Measurements from ENCODE around the gene ZSCAN9. TPM values are rescaled to one million over a fixed set of nuclear protein-coding genes. Genes with fewer than 3 reads are reported as not detected.

Gene ZSCAN9
- total and polyA plus RNA-seq, 9 of the 15 experiments (the other 6 are each of a cell fraction or from before 2014, with no cell fraction given): 18.8 to 48.9 (median 28.7) TPM

DNA sequence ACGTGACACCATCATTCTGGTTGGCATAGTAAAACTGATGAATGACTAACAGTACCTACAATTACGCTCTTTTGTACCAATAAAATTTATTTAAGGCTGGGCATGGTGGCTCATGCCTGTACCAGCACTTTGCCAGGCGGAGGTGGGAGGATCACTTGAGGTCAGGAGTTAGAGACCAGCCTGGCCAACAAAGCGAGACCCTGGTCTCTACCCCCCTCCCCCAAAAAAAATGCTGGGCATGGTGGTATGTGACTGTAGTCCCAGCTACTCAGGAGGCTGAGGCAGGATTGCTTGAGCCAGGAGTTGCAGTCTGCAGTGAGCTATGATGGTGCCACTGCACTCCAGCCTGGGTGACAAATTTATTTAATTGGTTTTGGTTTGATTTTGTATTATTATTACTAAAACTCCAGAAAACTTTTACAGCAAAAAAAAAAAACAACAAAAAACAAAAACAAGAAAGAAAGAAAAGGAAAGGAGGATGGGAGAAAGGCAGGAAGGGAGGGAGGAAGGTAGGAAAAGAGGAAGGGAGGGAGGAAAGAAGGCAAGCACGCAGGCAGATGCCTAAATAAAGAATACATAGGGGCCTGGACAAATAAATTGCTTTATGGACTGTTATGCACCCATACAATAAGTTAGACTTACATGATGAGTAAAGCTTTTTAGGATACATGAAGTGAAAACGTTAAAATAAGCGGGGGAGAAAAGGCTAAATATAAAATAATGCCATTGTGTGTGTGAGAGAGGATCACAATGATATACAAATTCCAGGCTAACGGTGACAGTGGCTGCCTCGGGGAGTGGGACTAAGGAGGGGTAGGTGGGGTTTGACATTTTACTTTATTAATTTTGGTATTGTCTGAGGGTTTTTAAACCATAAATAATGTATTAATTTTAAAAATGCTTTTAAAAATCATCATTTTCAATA, 682 bp upstream of the ZSCAN9 start:
- CTCF ChIA-PET (ENCODE audit: low intra/inter-chr PET ratio): interaction anchor here (0.7 kb wide), 2 partner anchors 79 to 132 kb away, joined by 3 read pairs; no protein-coding TSS in a partner anchor
- in situ Hi-C loops (cut with MboI): no loop called here
- intact Hi-C loops (cut with micrococcal nuclease): loop anchor here (1.0 to 10.0 kb wide), 5 partner anchors 28 to 390 kb away; partner anchors contain the start of genes PGBD1, ZKSCAN4, ZKSCAN8 and ZSCAN31
- peak overlapping the region; percentile 79 for H3K4me3 ChIP-seq
- peaks cover 35% of the 10 kb centered on the region for H3K79me2 ChIP-seq (ENCODE audit: control insufficient read depth, insufficient read depth, low read length)
- no peaks in the 10 kb centered on the region for H3K27me3 ChIP-seq (ENCODE audit: control insufficient read depth in 2 of 2, insufficient read depth in 2 of 2, low read length in 2 of 2)
- no peak for FAIRE-seq
- 41% methylated on average over 9 of the region's 9 CpGs for WGBS (ENCODE audit: insufficient coverage, low coverage, missing lambda C conversion rate)
- no peak for DNase-seq (ENCODE audit: extremely low read depth in 1 of 4, low spot score in 3 of 4)
- peak overlapping the region; percentile 16 to 92; a peak in 3 of 4 replicates for H3K9ac ChIP-seq (ENCODE audit: insufficient read depth in 1 of 2, low read depth in 2 of 2, low read length in 2 of 2)
- no peaks in the 10 kb centered on the region for H3K9me1 ChIP-seq (ENCODE audit: control insufficient read depth, insufficient read depth, low read length)
- peak overlapping the region; percentile 85 for H3K27ac ChIP-seq (ENCODE audit: extremely low read depth, low read depth, low read length)
- H4K20me1 ChIP-seq (replicated peaks; ENCODE audit: control insufficient read depth, insufficient read depth, low read length): no peaks in the 10 kb centered on the region
- H3K4me2 ChIP-seq (ENCODE audit: insufficient read depth, low read length): peak overlapping the region; percentile 95
- ATAC-seq: no peak
- H3K4me1 ChIP-seq (replicated peaks in 1 of 2; ENCODE audit: control insufficient read depth in 2 of 2, insufficient read depth in 2 of 2, low read length in 2 of 2): peaks cover 10 to 56% of the 10 kb centered on the region in 2 experiments
- H3K36me3 ChIP-seq (ENCODE audit: control insufficient read depth, insufficient read depth, low read length): peaks cover 25% of the 10 kb centered on the region
- no peaks in the 10 kb centered on the region for H3K9me3 ChIP-seq (replicated peaks; ENCODE audit: control insufficient read depth, insufficient read depth, low read depth, low read length)
- H2AFZ ChIP-seq (ENCODE audit: low read depth, low read length): peak overlapping the region; percentile 93
- POLR2A ChIA-PET: interaction anchor here (0.6 to 1.7 kb wide), 3 partner anchors 10 to 486 kb away, joined by 3 to 5 read pairs (median 4); no protein-coding TSS in a partner anchor
- BruUV-seq (replicated peaks): TSS peak; percentile 93
- 0 out of 2 replicates have a peak, but pooled peaks have one; percentile 9 for TF ChIP-seq SMARCA4 (IDR thresholded peaks at IDR 0.05)
- TF ChIP-seq, protein P1, sequence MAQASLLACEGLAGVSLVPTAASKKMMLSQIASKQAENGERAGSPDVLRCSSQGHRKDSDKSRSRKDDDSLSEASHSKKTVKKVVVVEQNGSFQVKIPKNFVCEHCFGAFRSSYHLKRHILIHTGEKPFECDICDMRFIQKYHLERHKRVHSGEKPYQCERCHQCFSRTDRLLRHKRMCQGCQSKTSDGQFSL (CRISPR knock-in tag; IDR thresholded peaks at IDR 0.05): no peak
- TF ChIP-seq, protein P1 (tag; IDR thresholded peaks at IDR 0.05): 0 out of 4 replicates have a peak, but pooled peaks of 1 of the 2 experiments have one; percentile 40
- 0 out of 2 replicates have a peak, but pooled peaks have one; percentile 11 for TF ChIP-seq DPF2 (IDR thresholded peaks at IDR 0.05)
- peak; percentile 49; the same call in 1 of the 2 replicates for TF ChIP-seq ZNF140 (CRISPR knock-in tag; IDR thresholded peaks at IDR 0.05)
- no peak for TF ChIP-seq NR1H2 (CRISPR knock-in tag; IDR thresholded peaks at IDR 0.05)
- 0 out of 2 replicates have a peak, but pooled peaks have one; percentile 63 for TF ChIP-seq GABPA (tag; conservative IDR thresholded peaks at IDR 0.05; ENCODE audit: low read depth)
- no peak for TF ChIP-seq CBX5 (IDR thresholded peaks at IDR 0.05; ENCODE audit: borderline replicate concordance, low read depth)
- TF ChIP-seq ZNF644 (tag; IDR thresholded peaks at IDR 0.05; ENCODE audit: low read depth): peak; percentile 50
- TF ChIP-seq STAT5A (IDR thresholded peaks at IDR 0.05; ENCODE audit: borderline replicate concordance, low read length): no peak
- TF ChIP-seq, protein P2, sequence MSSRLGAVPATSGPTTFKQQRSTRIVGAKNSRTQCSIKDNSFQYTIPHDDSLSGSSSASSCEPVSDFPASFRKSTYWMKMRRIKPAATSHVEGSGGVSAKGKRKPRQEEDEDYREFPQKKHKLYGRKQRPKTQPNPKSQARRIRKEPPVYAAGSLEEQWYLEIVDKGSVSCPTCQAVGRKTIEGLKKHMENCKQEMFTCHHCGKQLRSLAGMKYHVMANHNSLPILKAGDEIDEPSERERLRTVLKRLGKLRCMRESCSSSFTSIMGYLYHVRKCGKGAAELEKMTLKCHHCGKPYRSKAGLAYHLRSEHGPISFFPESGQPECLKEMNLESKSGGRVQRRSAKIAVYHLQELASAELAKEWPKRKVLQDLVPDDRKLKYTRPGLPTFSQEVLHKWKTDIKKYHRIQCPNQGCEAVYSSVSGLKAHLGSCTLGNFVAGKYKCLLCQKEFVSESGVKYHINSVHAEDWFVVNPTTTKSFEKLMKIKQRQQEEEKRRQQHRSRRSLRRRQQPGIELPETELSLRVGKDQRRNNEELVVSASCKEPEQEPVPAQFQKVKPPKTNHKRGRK (tag; IDR thresholded peaks at IDR 0.05): peak; percentile 97
- 0 out of 2 replicates have a peak, but pooled peaks have one; percentile 37 for TF ChIP-seq ZZZ3 (IDR thresholded peaks at IDR 0.05)
- TF ChIP-seq SPI1 (IDR thresholded peaks at IDR 0.05; ENCODE audit: borderline replicate concordance, low read depth, low read length): peak; percentile 71; the same call in 1 of the 2 replicates
- no peak for TF ChIP-seq FOSL1 (tag; conservative IDR thresholded peaks at IDR 0.05)
- no peak; the same call in 1 of the 2 replicates for TF ChIP-seq TAL1 (IDR thresholded peaks at IDR 0.05)
- TF ChIP-seq ELF4 (CRISPR knock-in tag; IDR thresholded peaks at IDR 0.05): no peak
- TF ChIP-seq ZNF311 (CRISPR knock-in tag; IDR thresholded peaks at IDR 0.05): 0 out of 2 replicates have a peak, but pooled peaks have one; percentile 12
- peak; percentile 35; the same call in 1 of the 2 replicates for TF ChIP-seq SMARCC2 (IDR thresholded peaks at IDR 0.05; ENCODE audit: low read depth)
- TF ChIP-seq HDAC1 (IDR thresholded peaks at IDR 0.05): peak in 1 of 2 experiments; percentile 15; a peak in 1 of 4 replicates
- no peak for TF ChIP-seq MBD2 (IDR thresholded peaks at IDR 0.05; ENCODE audit: borderline replicate concordance, low read depth)

Measured in K562 (cell line).